ENCODE data around the gene CYP4V2.
"Not testable (repeated sequence)": the region's sequence is repeated elsewhere in the genome, so short reads cannot be mapped to it uniquely, and the experiment has no call there.

The CYP4V2 gene

GRCh38 chr4:186234367-186234766 lies 43.0 kb downstream of the CYP4V2 start:
- no peak for DNase-seq (ENCODE audit: low spot score)

GRCh38 chr4:186236126-186236525 lies 44.8 kb downstream of the CYP4V2 start:
- no peak for DNase-seq (ENCODE audit: low spot score)

- no peak for DNase-seq (ENCODE audit: low spot score)
These were observed 49.1 kb downstream of the CYP4V2 start for GRCh38 chr4:186240452-186240847.

DNA sequence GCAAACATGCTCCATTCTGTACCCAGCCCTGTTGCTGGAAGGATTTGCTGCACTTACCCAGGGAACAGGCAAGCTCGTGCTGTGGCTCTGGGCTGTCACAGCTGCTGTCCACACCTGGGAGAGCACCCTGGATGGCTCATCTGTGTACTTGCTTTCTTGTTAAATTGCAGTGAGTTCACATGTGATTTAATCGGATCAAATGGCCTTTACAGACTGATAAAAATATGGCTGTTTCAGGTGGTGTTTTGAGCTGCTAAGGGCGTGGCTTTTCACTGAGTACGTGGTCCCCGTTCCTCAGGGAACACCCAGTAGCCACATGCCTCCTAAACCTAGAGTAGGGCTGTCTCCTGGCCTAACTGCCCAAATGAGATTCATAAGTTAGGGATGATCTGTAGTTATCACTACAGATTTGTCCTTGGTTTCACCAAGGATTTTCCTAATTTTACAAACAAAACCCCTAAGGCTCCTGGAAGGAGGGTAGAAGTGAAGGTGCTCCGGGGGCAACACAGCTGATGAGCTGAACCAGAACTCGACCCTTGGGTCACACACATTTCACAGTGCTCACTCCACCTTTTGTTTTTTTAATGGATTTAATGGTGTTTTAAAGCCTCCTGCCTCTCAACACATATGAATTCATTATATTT lies 49.6 kb downstream of the CYP4V2 start:
- no peak for DNase-seq (ENCODE audit: low spot score)

- DNase-seq (ENCODE audit: low spot score) = no peak
These were observed 50.2 kb downstream of the CYP4V2 start for GRCh38 chr4:186241616-186242015.

- not testable (repeated sequence) for DNase-seq (ENCODE audit: low spot score)
These were observed 50.7 kb downstream of the CYP4V2 start for GRCh38 chr4:186242031-186242430.

DNA sequence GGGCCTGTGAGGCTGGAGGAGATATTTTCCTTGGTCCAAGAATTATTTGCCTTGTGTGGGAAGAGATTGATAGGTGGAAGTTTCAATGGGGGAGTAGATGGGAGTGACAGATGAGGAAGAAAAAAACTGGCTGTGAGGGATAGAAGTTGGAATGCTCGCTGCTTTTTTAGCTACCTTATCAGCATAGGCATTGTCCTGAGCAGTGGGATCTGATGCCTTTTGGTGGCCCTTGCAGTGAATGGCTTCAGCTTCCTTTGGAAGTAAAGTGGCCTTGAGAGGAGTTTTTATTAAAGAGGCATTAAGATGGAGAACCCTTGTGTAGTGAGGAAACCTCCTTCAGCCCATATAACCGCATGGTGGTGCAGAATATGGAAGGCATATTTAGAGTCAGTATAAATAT lies 52.0 kb downstream of the CYP4V2 start:
- DNase-seq (ENCODE audit: low spot score) = no peak

DNA sequence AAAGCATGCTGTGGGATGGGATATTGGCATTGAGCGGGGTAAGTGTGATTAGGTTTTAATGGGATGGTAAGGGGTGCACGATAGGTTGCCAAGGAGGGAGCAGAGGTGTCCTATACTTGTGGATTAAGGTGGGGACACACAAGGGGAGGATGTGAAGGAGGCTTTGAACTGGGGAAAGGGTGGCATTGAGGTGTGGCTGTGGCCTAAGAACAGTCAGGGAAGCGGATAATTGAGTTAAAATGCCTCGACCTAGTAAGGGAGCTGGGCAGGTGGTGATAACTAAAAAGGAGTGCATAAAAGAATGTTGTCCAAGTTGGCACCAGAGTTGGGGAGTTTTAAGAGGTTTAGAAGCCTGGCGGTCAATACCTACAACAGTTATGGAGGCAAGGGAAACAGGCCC lies 53.5 kb downstream of the CYP4V2 start:
- DNase-seq (ENCODE audit: low spot score) = no peak

- DNase-seq (ENCODE audit: low spot score) = not testable (repeated sequence)
These were observed 55.8 kb downstream of the CYP4V2 start for GRCh38 chr4:186247062-186247752.

DNA sequence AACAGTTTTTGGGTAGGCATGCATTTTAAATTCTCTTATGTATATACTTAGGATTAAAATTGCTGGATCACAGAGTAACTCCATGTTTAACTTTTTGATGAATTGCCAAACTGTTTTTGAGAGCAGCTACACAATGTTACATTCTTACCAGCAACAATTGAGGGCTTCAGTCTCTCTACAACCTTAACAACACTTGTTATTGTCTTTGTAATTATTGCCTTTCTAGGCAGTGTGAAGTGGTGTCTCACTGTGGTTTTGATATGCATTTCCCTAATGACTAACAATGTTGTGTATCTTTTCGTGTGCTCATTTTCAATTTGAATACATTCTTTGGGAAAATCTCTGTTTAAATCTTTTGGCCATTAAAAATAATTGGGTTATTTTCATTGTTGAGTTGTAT lies 57.3 kb downstream of the CYP4V2 start:
- DNase-seq (ENCODE audit: low spot score) = no peak

- no peak for DNase-seq (ENCODE audit: low spot score)
These were observed 58.7 kb downstream of the CYP4V2 start for GRCh38 chr4:186249785-186250754.

GRCh38 chr4:186250760-186251159 lies 59.4 kb downstream of the CYP4V2 start:
- no peak for DNase-seq (ENCODE audit: low spot score)

DNA sequence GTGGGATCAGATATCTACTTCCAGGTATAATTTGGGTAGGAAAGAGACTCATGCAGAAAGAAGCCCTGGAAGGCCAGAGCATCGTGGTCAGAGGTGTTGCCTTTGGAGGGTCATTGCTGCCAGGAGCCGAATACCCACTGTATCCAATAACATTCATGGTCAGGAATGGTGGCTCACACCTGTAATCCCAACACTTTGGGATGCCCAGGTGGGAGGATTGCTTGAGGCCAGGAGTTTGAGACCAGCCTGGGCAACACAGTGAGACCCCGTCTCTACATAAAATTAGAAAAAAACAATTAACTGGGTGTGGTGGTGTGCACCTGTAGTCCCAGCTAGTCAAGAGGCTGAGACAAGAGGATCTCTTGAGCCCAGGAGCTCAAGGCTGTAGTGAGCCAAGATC lies 63.8 kb downstream of the CYP4V2 start:
- DNase-seq (ENCODE audit: low spot score) = no peak

DNA sequence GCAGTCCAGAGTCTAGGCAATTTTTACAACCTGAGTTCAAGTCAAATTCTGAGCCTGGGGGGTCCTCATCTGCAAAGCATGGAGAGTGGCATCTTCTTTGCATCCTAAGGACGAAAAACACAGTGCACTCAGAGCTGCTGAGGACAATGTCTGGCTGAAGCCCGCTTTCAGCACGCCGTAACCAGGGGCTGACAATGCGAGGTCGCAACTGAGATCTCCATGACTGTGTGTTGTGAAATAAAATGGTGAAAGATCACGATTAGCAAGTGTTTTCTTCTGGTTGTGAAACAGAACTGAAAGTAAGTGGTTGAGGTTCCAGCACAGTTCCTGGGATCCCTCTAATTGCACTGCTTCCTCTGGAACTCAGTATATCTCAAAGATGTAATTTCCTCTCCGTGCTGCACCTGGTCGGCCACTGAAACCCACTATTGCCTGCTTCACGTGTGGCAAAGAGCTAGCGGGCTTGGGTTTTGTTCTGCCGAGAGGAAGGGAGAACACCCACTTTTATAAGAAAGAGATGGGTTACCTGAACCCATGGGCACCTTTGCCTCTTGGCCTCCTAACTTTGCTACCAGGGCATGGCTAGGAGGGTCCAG lies 66.9 kb downstream of the CYP4V2 start:
- DNase-seq (ENCODE audit: low spot score) = no peak

- DNase-seq (ENCODE audit: low spot score) = no peak
These were observed 68.7 kb downstream of the CYP4V2 start for GRCh38 chr4:186260117-186260503.

Data from CD4-positive, alpha-beta T cell treated with Interleukin-15 for 4 hours (primary cell).